Measurements from ENCODE around the gene FBXW8. TPM values are rescaled to one million over a fixed set of nuclear protein-coding genes. Genes with fewer than 3 reads are reported as not detected.
A peak's percentile ranks its signal among the peaks of the same experiment; 100 is the strongest.

FBXW8 gene
- 5.5 TPM for total RNA-seq
- long read RNA-seq, full-length matches to known transcripts: 8 of 14 reads
- long read RNA-seq, partial matches to known transcripts: 2 of 14 reads
- long read RNA-seq, other reads (novel, unspliced or antisense): 4 of 14 reads

- DNase-seq (peak; percentile 87), ATAC-seq (ENCODE audit: poor library complexity) (peak; percentile 96)
- intact Hi-C loops (cut with DNase I): loop anchor here (10.0 kb wide), 1 partner anchor 104 kb away; no protein-coding TSS in a partner anchor
These were observed at the start of gene FBXW8 for GRCh38 chr12:116910645-116911451. FBXW8 (plus strand) TSS chr12:116910950; CDS start chr12:116911038, 88 bp downstream.

GRCh38 chr12:116861320-116861719 lies 49.4 kb upstream of the FBXW8 start:
- intact Hi-C loops (cut with DNase I): no loop called here
- ATAC-seq (ENCODE audit: poor library complexity): peak; percentile 68
- peak; percentile 56 for DNase-seq

- DNase-seq: no peak
- no peak for ATAC-seq (ENCODE audit: poor library complexity)
- intact Hi-C loops (cut with DNase I): no loop called here
These were observed 48.6 kb upstream of the FBXW8 start for GRCh38 chr12:116862167-116862566.

GRCh38 chr12:116863275-116863767 lies 47.4 kb upstream of the FBXW8 start:
- intact Hi-C loops (cut with DNase I): no loop called here
- no peak for ATAC-seq (ENCODE audit: poor library complexity)
- no peak for DNase-seq

GRCh38 chr12:116864371-116865160 lies 46.2 kb upstream of the FBXW8 start:
- DNase-seq (no peak), ATAC-seq (ENCODE audit: poor library complexity) (no peak)
- intact Hi-C loops (cut with DNase I): no loop called here

- ATAC-seq (ENCODE audit: poor library complexity) (no peak), DNase-seq (no peak)
- intact Hi-C loops (cut with DNase I): no loop called here
These were observed 43.2 kb upstream of the FBXW8 start for GRCh38 chr12:116867523-116867922.

- DNase-seq: no peak
- intact Hi-C loops (cut with DNase I): no loop called here
- no peak for ATAC-seq (ENCODE audit: poor library complexity)
These were observed 40.4 kb upstream of the FBXW8 start for GRCh38 chr12:116870306-116870705.

GRCh38 chr12:116874324-116874995 lies 36.3 kb upstream of the FBXW8 start:
- intact Hi-C loops (cut with DNase I): no loop called here
- no peak for ATAC-seq (ENCODE audit: poor library complexity)
- no peak for DNase-seq

- no peak for DNase-seq
- intact Hi-C loops (cut with DNase I): no loop called here
- ATAC-seq (ENCODE audit: poor library complexity): no peak
These were observed 34.4 kb upstream of the FBXW8 start for GRCh38 chr12:116876151-116876869.

- intact Hi-C loops (cut with DNase I): no loop called here
- DNase-seq: no peak
- no peak for ATAC-seq (ENCODE audit: poor library complexity)
These were observed 31.9 kb upstream of the FBXW8 start for GRCh38 chr12:116878567-116879508.

GRCh38 chr12:116879509-116880212 lies 31.1 kb upstream of the FBXW8 start:
- no peak for ATAC-seq (ENCODE audit: poor library complexity)
- intact Hi-C loops (cut with DNase I): loop anchor here (5.0 kb wide), 1 partner anchor 177 kb away; no protein-coding TSS in a partner anchor
- no peak for DNase-seq

- no peak for ATAC-seq (ENCODE audit: poor library complexity)
- no peak for DNase-seq
These were observed 30.4 kb upstream of the FBXW8 start for GRCh38 chr12:116880213-116880816.

GRCh38 chr12:116880817-116881324 lies 29.9 kb upstream of the FBXW8 start:
- DNase-seq (peak; percentile 44), ATAC-seq (ENCODE audit: poor library complexity) (peak; percentile 92)
- intact Hi-C loops (cut with DNase I): loop anchor here (5.0 kb wide), 1 partner anchor 179 kb away; no protein-coding TSS in a partner anchor

More at GRCh38 chr12:116880213-116880816, 30.4 kb upstream of the FBXW8 start:
- intact Hi-C loops (cut with DNase I): loop anchor here (5.0 kb wide), 1 partner anchor 178 kb away; no protein-coding TSS in a partner anchor

GRCh38 chr12:116881325-116881876 lies 29.3 kb upstream of the FBXW8 start, which contains the start of gene HRK:
HRK (minus strand) TSS chr12:116881441; CDS start chr12:116881307, 134 bp downstream.
- DNase-seq: no peak
- intact Hi-C loops (cut with DNase I): loop anchor here (5.0 kb wide), 1 partner anchor 179 kb away; no protein-coding TSS in a partner anchor
- ATAC-seq (ENCODE audit: poor library complexity): peak; percentile 21

- ATAC-seq (ENCODE audit: poor library complexity) (no peak), DNase-seq (no peak)
- intact Hi-C loops (cut with DNase I): loop anchor here (5.0 kb wide), 1 partner anchor 180 kb away; no protein-coding TSS in a partner anchor
These were observed 28.8 kb upstream of the FBXW8 start for GRCh38 chr12:116881877-116882507.

All from Right ventricle myocardium superior (tissue), 1 donor.